H1 (cell line): ENCODE results near the gene TCAIM. TPM values are rescaled to one million over a fixed set of nuclear protein-coding genes. Genes with fewer than 3 reads are reported as not detected.

Source experiments
- BCL11A ChIP-seq, 2 experiments: IDR thresholded peaks; one replicate each; pipeline ENCODE4 v1.6.1; 2011; ENCODE audit warnings: low read depth in 2 of 2, low read length in 2 of 2, mild to moderate bottlenecking in 2 of 2
- CTBP2 ChIP-seq: IDR thresholded peaks from 2 replicates; pipeline ENCODE4 v1.7.0; 2011; ENCODE audit warnings: borderline replicate concordance, mild to moderate bottlenecking, moderate library complexity, mixed read lengths, low read length; ENCODE audit not compliant: insufficient read depth, insufficient read length
- NRF1 ChIP-seq: IDR thresholded peaks from 2 replicates; pipeline ENCODE4 v1.6.1; 2011; ENCODE audit warnings: mild to moderate bottlenecking, low read depth, low read length, improper control_type of control experiment
- POLR2AphosphoS5 ChIP-seq: IDR thresholded peaks from 2 replicates; pipeline ENCODE4 v1.6.1; 2011; ENCODE audit warnings: low read depth, low read length
- RBBP5 ChIP-seq: IDR thresholded peaks from 2 replicates; pipeline ENCODE4 v1.7.1; 2012; ENCODE audit warnings: low read depth, mild to moderate bottlenecking, inconsistent platforms, low read length, moderate library complexity, borderline replicate concordance
- TBP ChIP-seq: IDR thresholded peaks from 2 replicates; pipeline ENCODE4 v1.6.1; 2011; ENCODE audit warnings: low read depth, low read length, improper control_type of control experiment
- polyA plus RNA-seq, 7 experiments: library from polyadenylated mRNA; depleted of rRNA in 3 of 7; stranded (reverse) in 5 of 7; unstranded in 2 of 7; fragments of >200 nt in 5 of 7; fragments of 200-250 nt in 2 of 7; gene quantifications; 1 replicate in 5 of 7; 2 replicates in 1 of 7; 4 replicates in 1 of 7; pipeline versions ENCODE4 v1.2.1 to v1.2.3, GENCODE V29; 2011 to 2013; ENCODE audit warnings: missing spikeins in 2 of 7, mixed read lengths in 2 of 7
- total RNA-seq: library from RNA; stranded (reverse); fragmentation: NEBNext Ultra II Directional; extraction: Animal tissue kit (Norgen Biotek cat#: 25700); gene quantifications from 2 replicates; pipeline ENCODE4 v1.2.1, GENCODE V29; 2021

The TCAIM gene
- total and polyA plus RNA-seq, 2 of the 8 experiments (the other 6 are each of a cell fraction or from before 2014, with no cell fraction given) = 6.9 to 22.1 TPM

GRCh38 chr3:44334326-44334725 lies 4.2 kb upstream of the TCAIM start (continued):
- TF ChIP-seq NRF1 = no peak
- no peak for TF ChIP-seq RBBP5
- TF ChIP-seq TBP = no peak
- TF ChIP-seq BCL11A (IDR thresholded peaks at IDR 0.05; ENCODE audit: low read depth in 2 of 2, low read length in 2 of 2) = no peak
- TF ChIP-seq CTBP2 = no peak
- TF ChIP-seq POLR2AphosphoS5 = no peak
